PC-3 (cell line): ENCODE results near the gene SAMD11.
"Not testable (repeated sequence)": the region's sequence is repeated elsewhere in the genome, so short reads cannot be mapped to it uniquely, and the experiment has no call there.

Experiments used
- CTCF ChIP-seq: fragments of 300-600 bp; sonication (generic); conservative IDR thresholded peaks from 2 replicates; pipeline ENCODE4 v1.5.1; 2017; ENCODE audit warnings: antibody characterized with exemption, low read depth, mild to moderate bottlenecking, low read length
- EZH2phosphoT487 ChIP-seq: fragments of 300-600 bp; sonication (generic); IDR thresholded peaks from 2 replicates; pipeline ENCODE4 v1.6.1; 2018; ENCODE audit warnings: mild to moderate bottlenecking, antibody characterized with exemption, low read length, borderline replicate concordance

DNA sequence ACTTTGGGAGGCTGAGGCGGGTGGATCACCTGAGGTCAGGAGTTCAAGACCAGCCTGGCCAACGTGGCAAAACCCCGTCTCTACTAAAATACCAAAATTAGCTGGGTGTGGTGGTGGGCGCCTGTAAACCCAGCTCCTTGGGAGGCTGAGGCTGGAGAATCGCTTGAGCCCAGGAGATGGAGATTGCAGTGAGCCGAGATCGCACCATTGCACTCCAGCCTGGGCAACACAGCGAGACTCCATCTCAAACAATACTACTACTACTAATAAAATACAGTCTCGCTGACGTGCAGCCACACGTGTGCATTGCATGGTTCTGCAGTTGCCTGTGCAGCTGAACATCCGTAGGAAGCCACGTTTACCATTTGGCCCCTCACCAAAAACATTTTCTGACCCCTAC is 23.1 kb downstream of the SAMD11 start:
- TF ChIP-seq CTCF, EZH2phosphoT487: not testable (repeated sequence)
